Mesodermal cell (in vitro differentiated cells): ENCODE measurements around the gene ALKBH4. TPM values are rescaled to one million over a fixed set of nuclear protein-coding genes. Genes with fewer than 3 reads are reported as not detected.
A peak's percentile ranks its signal among the peaks of the same experiment; 100 is the strongest.
"Not testable (repeated sequence)": the region's sequence is repeated elsewhere in the genome, so short reads cannot be mapped to it uniquely, and the experiment has no call there.

Experiments used
- H3K27ac ChIP-seq: 2 replicates; pipeline ENCODE4 v1.7.0; 2013; ENCODE audit warnings: mild to moderate bottlenecking, low read depth, low read length, moderate library complexity; ENCODE audit not compliant: severe bottlenecking
- H3K36me3 ChIP-seq: 2 replicates; pipeline ENCODE4 v1.7.1; 2013; ENCODE audit warnings: mild to moderate bottlenecking, low read length, moderate library complexity; ENCODE audit not compliant: control insufficient read depth, insufficient read depth
- H3K4me1 ChIP-seq: one replicate; pipeline ENCODE4 v1.7.1; 2013; ENCODE audit warnings: mild to moderate bottlenecking, low read length; ENCODE audit not compliant: insufficient read depth, control insufficient read depth, poor library complexity, severe bottlenecking
- H3K4me3 ChIP-seq: 2 replicates; pipeline ENCODE4 v1.7.0; 2013; ENCODE audit warnings: low read length, control low read depth, mild to moderate bottlenecking; ENCODE audit not compliant: insufficient read depth, poor library complexity, severe bottlenecking; ENCODE audit errors: extremely low read depth
- H3K9me3 ChIP-seq: 2 replicates; pipeline ENCODE4 v1.7.1; 2013; ENCODE audit warnings: mild to moderate bottlenecking, low read length, moderate library complexity; ENCODE audit not compliant: control insufficient read depth
- WGBS, 2 experiments: methylation state at CpG; one replicate each; pipeline ENCODE4 v1.1.5; 2013; ENCODE audit warnings: missing lambda C conversion rate in 2 of 2; ENCODE audit not compliant: insufficient coverage in 2 of 2; 5-methylcytosine and 5-hydroxymethylcytosine counted together
- polyA plus RNA-seq, 2 experiments: library from polyadenylated mRNA; stranded (reverse); fragments of 50-300 nt; gene quantifications; one replicate each; pipeline ENCODE4 v1.2.3, GENCODE V29; 2013

The ALKBH4 gene, protein sequence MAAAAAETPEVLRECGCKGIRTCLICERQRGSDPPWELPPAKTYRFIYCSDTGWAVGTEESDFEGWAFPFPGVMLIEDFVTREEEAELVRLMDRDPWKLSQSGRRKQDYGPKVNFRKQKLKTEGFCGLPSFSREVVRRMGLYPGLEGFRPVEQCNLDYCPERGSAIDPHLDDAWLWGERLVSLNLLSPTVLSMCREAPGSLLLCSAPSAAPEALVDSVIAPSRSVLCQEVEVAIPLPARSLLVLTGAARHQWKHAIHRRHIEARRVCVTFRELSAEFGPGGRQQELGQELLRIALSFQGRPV
- polyA plus RNA-seq (2013, experiment 1 of 2), result 8.7 TPM
- polyA plus RNA-seq (2013, experiment 2 of 2), result 7.1 TPM

GRCh38 chr7:102464577-102465280 is at the start of gene ALKBH4, which contains the start of gene LRWD1:
TSS of gene ALKBH4 (minus strand) at chr7:102464863. CDS start at chr7:102464836, 27 bp downstream.
TSS of gene LRWD1 (plus strand) at chr7:102464984. CDS start at chr7:102465081, 97 bp downstream.
- H3K9me3 ChIP-seq, result no peaks in the 10 kb centered on the region
- peaks cover 5% of the 10 kb centered on the region for H3K4me1 ChIP-seq
- H3K36me3 ChIP-seq, result peaks cover 16% of the 10 kb centered on the region
- peak within 1 kb of the TSS; percentile 93 for H3K4me3 ChIP-seq
- 0% methylated on average over 67 to 69 of the region's 81 CpGs for WGBS, 2 experiments
- peak within 1 kb of the TSS; percentile 73 for H3K27ac ChIP-seq

- peak overlapping the region; percentile 26 for H3K4me3 ChIP-seq
- not testable (repeated sequence) for H3K9me3 ChIP-seq, H3K36me3 ChIP-seq, H3K4me1 ChIP-seq
- peak overlapping the region; percentile 59 for H3K27ac ChIP-seq
- 13% methylated on average over 1 of the region's 5 CpGs; no CpG with 5 or more reads in 1 of the 2 experiments for WGBS, 2 experiments
Observed at GRCh38 chr7:102512642-102513221, 48.1 kb upstream of the ALKBH4 start.

- H3K27ac ChIP-seq, H3K4me1 ChIP-seq, H3K9me3 ChIP-seq, H3K36me3 ChIP-seq: not testable (repeated sequence)
- H3K4me3 ChIP-seq, result peak overlapping the region; percentile 26
- WGBS, 2 experiments, result no CpG with 5 or more reads among the region's 30 CpGs
Observed at GRCh38 chr7:102511860-102512522, 47.3 kb upstream of the ALKBH4 start.

- not testable (repeated sequence) for H3K36me3 ChIP-seq, H3K9me3 ChIP-seq, H3K4me3 ChIP-seq, H3K27ac ChIP-seq, H3K4me1 ChIP-seq
- WGBS, 2 experiments, result 85% methylated on average over 2 of the region's 8 CpGs; no CpG with 5 or more reads in 1 of the 2 experiments
Observed at GRCh38 chr7:102510575-102510974, 45.9 kb upstream of the ALKBH4 start.

GRCh38 chr7:102507410-102508088 is 42.9 kb upstream of the ALKBH4 start:
- H3K27ac ChIP-seq, H3K4me3 ChIP-seq, H3K4me1 ChIP-seq, H3K36me3 ChIP-seq, H3K9me3 ChIP-seq: not testable (repeated sequence)
- no CpG with 5 or more reads among the region's 8 CpGs for WGBS, 2 experiments

DNA sequence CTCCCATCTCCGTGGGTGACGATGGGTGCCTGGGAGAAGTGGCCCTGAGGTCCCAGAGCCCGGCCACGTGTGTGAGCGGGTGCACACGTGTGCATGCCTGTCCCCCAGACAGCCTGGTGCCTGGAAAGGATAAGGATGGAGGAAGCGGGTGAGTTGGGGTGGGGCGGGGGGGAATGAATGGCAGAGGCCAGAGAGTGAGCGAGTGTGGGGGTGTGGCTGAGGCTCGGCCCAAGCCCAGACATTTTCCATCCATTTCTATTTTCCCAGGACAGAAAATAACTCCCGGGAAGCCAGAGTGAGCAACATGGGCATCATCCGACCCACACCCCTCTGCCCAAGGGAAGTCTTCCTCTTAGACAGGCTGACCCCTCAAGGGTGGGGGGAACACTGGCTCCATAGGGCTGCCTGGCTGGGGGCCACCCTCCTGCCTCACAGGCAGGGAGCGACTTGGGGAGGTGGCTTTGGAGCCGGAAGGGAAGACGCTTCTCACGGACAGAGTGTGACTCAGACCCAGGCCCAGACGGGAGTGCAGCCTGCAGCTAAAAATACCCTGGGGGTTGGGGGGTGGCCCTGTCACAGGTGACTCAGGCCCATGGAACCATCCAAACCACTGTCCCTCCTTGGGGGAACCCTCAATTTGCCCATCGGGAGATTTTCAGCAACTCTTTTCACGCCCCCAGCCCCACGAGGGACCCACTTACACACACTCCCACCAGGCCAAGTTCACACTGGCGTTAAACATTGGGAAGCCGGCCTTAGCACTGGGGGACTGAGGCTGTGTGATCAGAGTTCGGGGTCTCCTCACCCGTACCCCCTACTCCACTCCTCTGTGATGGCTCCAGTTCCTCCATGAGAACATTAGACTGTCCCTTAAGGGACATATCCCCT is 40.9 kb upstream of the ALKBH4 start:
- H3K27ac ChIP-seq, result peak overlapping the region; percentile 57
- H3K36me3 ChIP-seq, H3K4me3 ChIP-seq, H3K9me3 ChIP-seq, H3K4me1 ChIP-seq: not testable (repeated sequence)
- 95% methylated on average over 3 of the region's 24 CpGs; no CpG with 5 or more reads in 1 of the 2 experiments for WGBS, 2 experiments

DNA sequence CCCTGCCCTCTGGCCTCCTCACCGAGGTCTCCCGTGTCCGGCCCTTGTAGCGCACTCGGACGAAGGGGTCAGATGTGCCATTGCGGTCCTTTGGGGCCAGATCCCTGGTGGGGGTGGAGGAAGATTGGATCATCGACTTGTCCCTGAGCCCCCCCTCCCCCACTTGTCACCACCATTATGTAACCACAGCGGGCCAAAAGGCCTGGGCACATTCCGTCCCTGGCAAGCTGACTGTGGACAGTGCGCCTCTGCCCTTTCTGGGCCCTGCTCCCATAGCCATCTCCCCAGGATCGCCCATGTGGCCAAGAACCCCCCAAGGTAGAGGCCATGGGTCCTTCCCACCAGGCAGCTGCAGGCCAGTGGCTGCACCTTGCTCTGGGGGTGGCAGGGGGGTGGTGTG is 38.5 kb upstream of the ALKBH4 start:
- H3K9me3 ChIP-seq, H3K4me3 ChIP-seq, H3K36me3 ChIP-seq, H3K27ac ChIP-seq, H3K4me1 ChIP-seq: not testable (repeated sequence)
- whole genome bisulfite sequencing, 2 experiments, result no CpG with 5 or more reads among the region's 12 CpGs

- not testable (repeated sequence) for H3K4me3 ChIP-seq, H3K9me3 ChIP-seq, H3K4me1 ChIP-seq, H3K27ac ChIP-seq, H3K36me3 ChIP-seq
- 94 to 100% methylated on average over 2 to 3 of the region's 16 CpGs for WGBS, 2 experiments
Observed at GRCh38 chr7:102498321-102498720, 33.7 kb upstream of the ALKBH4 start.

DNA sequence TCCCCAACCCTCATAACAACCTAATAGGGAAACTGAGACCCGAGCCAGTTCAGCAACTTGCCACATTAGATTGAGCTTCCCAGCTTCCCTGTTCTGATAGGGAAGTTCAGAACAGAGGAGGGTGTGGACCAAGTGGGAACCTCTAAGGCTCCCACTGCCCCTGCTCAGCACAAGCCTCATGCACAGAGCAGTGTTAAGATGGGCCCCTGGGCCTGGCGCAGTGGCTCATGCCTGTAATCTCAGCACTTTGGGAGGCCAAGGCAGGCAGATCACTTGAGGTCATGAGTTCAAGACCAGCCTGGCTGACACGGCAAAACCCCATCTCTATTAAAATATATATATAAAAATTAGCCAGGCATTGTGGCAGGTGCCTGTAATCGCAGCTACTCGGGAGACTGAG is 32.6 kb upstream of the ALKBH4 start:
- not testable (repeated sequence) for H3K4me1 ChIP-seq, H3K4me3 ChIP-seq, H3K9me3 ChIP-seq, H3K36me3 ChIP-seq, H3K27ac ChIP-seq
- no CpG with 5 or more reads among the region's 5 CpGs for WGBS, 2 experiments
